A549 (cell line): ENCODE results near the gene DRAM2. TPM values are rescaled to one million over a fixed set of nuclear protein-coding genes. Genes with fewer than 3 reads are reported as not detected.

ENCODE experiments used
- ATAC-seq, 2 experiments: fragments of 200-7000 bp in 1 of 2; fragments of >200 bp in 1 of 2; cut with Nextera tagmentation in 1 of 2; cut with Tn5 transposase in 1 of 2; 3 replicates each; pipeline versions ENCODE4 v1.8.0 to v1.9.1; 2018 to 2020; ENCODE audit warnings: mild to moderate bottlenecking in 1 of 2, moderate library complexity in 1 of 2
- CTCF ChIA-PET: fragments of 300-600 bp; sonication (Branson Sonifier 250); formaldehyde crosslinking; extraction: SDS; loops from one replicate; lab custom pipeline; 2021; ENCODE audit warnings: antibody characterized with exemption, inconsistent platforms; lab: Yijun Ruan, JAX
- POLR2A ChIA-PET: fragments of 350-600 bp; formaldehyde crosslinking; extraction: SDS; loops from one replicate; lab custom pipeline; 2021; ENCODE audit warnings: antibody characterized with exemption, inconsistent platforms; lab: Yijun Ruan, JAX
- DNase-seq, 2 experiments: peaks; one replicate each; pipeline versions ENCODE4 v3.0.0 to v3.0.0-alpha.2; 2011 to 2016; ENCODE audit warnings: low read depth in 1 of 2, low spot score in 1 of 2
- FAIRE-seq: peaks from 2 replicates; lab custom pipeline; 2011; peaks lifted over from hg19 to GRCh38; lab: Jason Lieb, UNC
- H3K27ac ChIP-seq, 2 experiments: fragments of >200 bp; sonication (Bioruptor Twin); formaldehyde crosslinking; 3 replicates each; pipeline ENCODE4 v1.5.1; 2016 to 2017
- H3K4me1 ChIP-seq: fragments of >200 bp; sonication (Bioruptor Twin); formaldehyde crosslinking; 3 replicates; pipeline ENCODE4 v1.6.1; 2016
- H3K4me2 ChIP-seq: fragments of >200 bp; sonication (Bioruptor Twin); formaldehyde crosslinking; 3 replicates; pipeline ENCODE4 v1.6.1; 2016
- H3K4me3 ChIP-seq: fragments of >200 bp; sonication (Bioruptor Twin); formaldehyde crosslinking; 3 replicates; pipeline ENCODE4 v1.5.1; 2016
- H3K9me3 ChIP-seq: fragments of >200 bp; sonication (Bioruptor Twin); formaldehyde crosslinking; 3 replicates; pipeline ENCODE4 v1.6.1; 2016
- ATOH8 ChIP-seq: fragments of 250-450 bp; sonication (Bioruptor Pico); IDR thresholded peaks from 2 replicates; pipeline ENCODE4 v1.5.0; 2020; ENCODE audit warnings: low read depth, mild to moderate bottlenecking, moderate library complexity
- BCL3 ChIP-seq: fragments of >200 bp; sonication (Bioruptor Twin); formaldehyde crosslinking; IDR thresholded peaks from 3 replicates; pipeline ENCODE4 v1.6.1; 2016
- CBX8 ChIP-seq: fragments of 200-600 bp; sonication (generic); IDR thresholded peaks from 2 replicates; pipeline ENCODE4 v1.6.1; 2016
- CHD2 ChIP-seq: fragments of 150-350 bp; IDR thresholded peaks from 2 replicates; pipeline ENCODE4 v1.6.1; 2014; ENCODE audit warnings: low read length; ENCODE audit not compliant: partially characterized antibody
- CTCF ChIP-seq: fragments of >200 bp; sonication (Bioruptor Twin); formaldehyde crosslinking; IDR thresholded peaks from 3 replicates; pipeline ENCODE4 v1.5.1; 2016
- ELK1 ChIP-seq: fragments of 150-350 bp; IDR thresholded peaks from 2 replicates; pipeline ENCODE4 v1.6.1; 2014; ENCODE audit warnings: low read depth, mild to moderate bottlenecking, low read length
- EP300 ChIP-seq, 2 experiments: fragments of >200 bp; sonication (Bioruptor Twin); formaldehyde crosslinking; IDR thresholded peaks; 2 replicates in 1 of 2; 3 replicates in 1 of 2; pipeline ENCODE4 v1.6.1; 2016 to 2017
- FOSB ChIP-seq: fragments of 250-450 bp; sonication (Bioruptor Pico); IDR thresholded peaks from 2 replicates; pipeline ENCODE4 v1.5.0; 2020; ENCODE audit warnings: mild to moderate bottlenecking, moderate library complexity
- FOXS1 ChIP-seq: fragments of 250-450 bp; sonication (Bioruptor Pico); IDR thresholded peaks from 2 replicates; pipeline ENCODE4 v1.5.0; 2020; ENCODE audit warnings: mild to moderate bottlenecking, moderate library complexity
- GATA3 ChIP-seq: IDR thresholded peaks from 2 replicates; pipeline ENCODE4 v1.6.1; 2012; ENCODE audit warnings: borderline replicate concordance
- HDAC2 ChIP-seq: fragments of 200-600 bp; sonication (generic); IDR thresholded peaks from 2 replicates; pipeline ENCODE4 v1.6.1; 2016
- HMGXB4 ChIP-seq: fragments of 250-450 bp; sonication (Bioruptor Pico); IDR thresholded peaks from 2 replicates; pipeline ENCODE4 v1.5.0; 2021; ENCODE audit warnings: mild to moderate bottlenecking, moderate library complexity, borderline replicate concordance
- HOXB13 ChIP-seq: fragments of 250-450 bp; sonication (Bioruptor Pico); IDR thresholded peaks from 2 replicates; pipeline ENCODE4 v1.5.0; 2020; ENCODE audit warnings: low read depth, mild to moderate bottlenecking, moderate library complexity
- HOXB5 ChIP-seq: fragments of 250-450 bp; sonication (Bioruptor Pico); IDR thresholded peaks from 2 replicates; pipeline ENCODE4 v1.5.0; 2020; ENCODE audit warnings: mild to moderate bottlenecking, moderate library complexity
- MYC ChIP-seq: IDR thresholded peaks from 2 replicates; pipeline ENCODE4 v1.6.1; 2012; ENCODE audit warnings: mild to moderate bottlenecking, inconsistent platforms, low read length, improper control_type of control experiment, borderline replicate concordance
- RCOR1 ChIP-seq: fragments of 150-350 bp; IDR thresholded peaks from 2 replicates; pipeline ENCODE4 v1.6.1; 2014; ENCODE audit warnings: antibody characterized with exemption, low read length, low read depth
- REST ChIP-seq: fragments of 200-600 bp; sonication (generic); IDR thresholded peaks from 2 replicates; pipeline ENCODE4 v1.6.1; 2016; ENCODE audit warnings: antibody characterized with exemption, mild to moderate bottlenecking, moderate library complexity
- SMC3 ChIP-seq: fragments of >200 bp; sonication (Bioruptor Twin); formaldehyde crosslinking; IDR thresholded peaks from 3 replicates; pipeline ENCODE4 v1.6.1; 2018; ENCODE audit warnings: inconsistent platforms
- TFCP2L1 ChIP-seq: fragments of 250-450 bp; sonication (Bioruptor Pico); IDR thresholded peaks from 2 replicates; pipeline ENCODE4 v1.5.0; 2021; ENCODE audit warnings: mild to moderate bottlenecking
- USF2 ChIP-seq: fragments of 450-650 bp; IDR thresholded peaks from 2 replicates; pipeline ENCODE4 v1.6.1; 2014; ENCODE audit warnings: antibody characterized with exemption
- ZC3H11A ChIP-seq: fragments of 450-650 bp; IDR thresholded peaks from 2 replicates; pipeline ENCODE4 v1.6.1; 2014; ENCODE audit warnings: antibody characterized with exemption, mild to moderate bottlenecking
- ZFP36 ChIP-seq: fragments of 450-650 bp; IDR thresholded peaks from 2 replicates; pipeline ENCODE4 v1.6.1; 2014; ENCODE audit warnings: borderline replicate concordance; ENCODE audit not compliant: partially characterized antibody
- WGBS: methylation state at CpG from one replicate; pipeline ENCODE4 v1.1.6; 2017; ENCODE audit errors: missing lambda C conversion rate; 5-methylcytosine and 5-hydroxymethylcytosine counted together
- polyA plus RNA-seq, 4 experiments: library from polyadenylated mRNA; depleted of rRNA in 3 of 4; stranded (reverse); fragments of >200 nt; fragmentation: RNase III in 1 of 4; extraction: RNeasy Plus Mini Kit Qiagen cat#74134 plus additional on column Dnase treatment in 1 of 4; gene quantifications; 2 replicates in 3 of 4; 3 replicates in 1 of 4; pipeline ENCODE4 v1.2.3, GENCODE V29; 2011 to 2017

The DRAM2 gene
- polyA plus RNA-seq, 2 of the 4 experiments (the other 2 are of a cell fraction): 17.9 to 69.5 TPM

GRCh38 chr1:111179968-111180533 lies 40.2 kb upstream of the DRAM2 start (continued):
- TF ChIP-seq REST: no peak
- TF ChIP-seq HOXB5 (CRISPR knock-in tag): no peak
- no peak for TF ChIP-seq CBX8
- no peak for TF ChIP-seq ZC3H11A
- no peak for TF ChIP-seq CHD2
- no peak for TF ChIP-seq FOXS1 (CRISPR knock-in tag)
- TF ChIP-seq MYC: no peak
- TF ChIP-seq HOXB13 (CRISPR knock-in tag): no peak

GRCh38 chr1:111176678-111177077 lies 36.8 kb upstream of the DRAM2 start:
- TF ChIP-seq ATOH8 (CRISPR knock-in tag) (no peak), HOXB13 (CRISPR knock-in tag) (no peak), BCL3 (no peak), CTCF (no peak), HMGXB4 (CRISPR knock-in tag) (no peak), EP300 (IDR thresholded peaks at IDR 0.05) (no peak), USF2 (no peak), TFCP2L1 (CRISPR knock-in tag) (no peak), ELK1 (no peak), RCOR1 (no peak), CHD2 (no peak), SMC3 (no peak), HDAC2 (no peak), GATA3 (no peak), FOSB (CRISPR knock-in tag) (no peak), FOXS1 (CRISPR knock-in tag) (no peak), ZFP36 (no peak)
- 89% methylated on average over 1 of the region's 1 CpG for WGBS
- ChIA-PET CTCF (no interaction called here), POLR2A (no interaction called here)
- FAIRE-seq: no peak
- Histone ChIP-seq H3K9me3 (no peaks in the 10 kb centered on the region), H3K4me3 (no peak overlapping the region), H3K4me1 (no peaks in the 10 kb centered on the region), H3K4me2 (no peak overlapping the region), H3K27ac (no peak overlapping the region)
- DNase-seq: no peak
- no peak for ATAC-seq
